SKM-1 treated with dmso at 0.1 percent for 144 hours (cell line): ENCODE data around the gene NXN.
"Not testable (repeated sequence)": the region's sequence is repeated elsewhere in the genome, so short reads cannot be mapped to it uniquely, and the experiment has no call there.

Source experiments
- DNase-seq: peaks from one replicate; lab custom pipeline; 2025; ENCODE audit not compliant: unreplicated experiment; lab: John Stamatoyannopoulos, UW

The NXN gene

DNA sequence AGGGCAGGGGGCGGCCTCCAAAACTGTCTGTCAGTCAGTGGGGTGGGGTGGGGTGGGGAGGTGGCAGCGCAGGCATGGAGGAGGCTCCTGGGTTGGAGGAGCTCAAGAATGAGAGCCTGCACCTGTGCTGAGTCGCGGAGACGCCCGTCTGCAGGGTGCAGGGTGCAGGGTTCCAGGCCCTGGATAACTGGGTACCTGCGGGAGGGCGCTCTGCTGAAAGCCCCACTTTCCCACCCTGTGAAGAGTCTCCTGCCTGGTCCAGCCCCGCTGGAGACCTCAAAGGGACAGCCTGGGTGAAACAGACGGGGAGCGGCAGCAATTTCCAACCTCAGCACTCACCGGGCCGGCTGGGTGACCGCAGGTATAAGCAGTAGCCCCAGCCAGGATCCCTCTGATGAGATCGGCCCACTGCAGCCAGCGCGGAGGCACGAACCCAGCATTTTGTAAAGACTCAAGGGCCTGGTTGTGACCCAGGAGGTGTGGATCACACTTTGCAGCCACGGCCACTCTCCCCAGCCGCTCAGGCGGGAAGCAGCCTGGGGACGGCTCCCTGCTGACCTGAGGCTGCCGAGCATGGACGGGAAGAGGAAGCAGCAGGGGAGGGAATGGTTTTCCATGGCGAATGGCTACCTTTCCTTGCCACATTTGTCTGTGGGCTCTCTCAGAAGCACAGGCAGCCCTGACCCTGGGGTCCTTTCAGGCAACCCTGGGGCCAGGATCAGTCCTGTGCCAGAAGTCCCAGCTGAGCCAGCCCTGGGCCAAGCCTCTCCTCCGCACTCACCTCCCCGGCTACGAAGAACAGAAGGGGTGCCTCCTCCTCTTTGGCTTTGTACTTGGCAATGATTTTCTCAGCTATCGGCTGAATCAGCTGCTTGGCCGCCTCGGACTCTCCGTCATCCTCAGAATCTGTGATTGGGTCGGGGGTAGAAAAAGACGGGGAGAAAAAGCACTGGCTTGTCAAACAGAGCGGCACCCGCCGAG lies 176.4 kb downstream of the NXN start:
- DNase-seq: no peak

DNA sequence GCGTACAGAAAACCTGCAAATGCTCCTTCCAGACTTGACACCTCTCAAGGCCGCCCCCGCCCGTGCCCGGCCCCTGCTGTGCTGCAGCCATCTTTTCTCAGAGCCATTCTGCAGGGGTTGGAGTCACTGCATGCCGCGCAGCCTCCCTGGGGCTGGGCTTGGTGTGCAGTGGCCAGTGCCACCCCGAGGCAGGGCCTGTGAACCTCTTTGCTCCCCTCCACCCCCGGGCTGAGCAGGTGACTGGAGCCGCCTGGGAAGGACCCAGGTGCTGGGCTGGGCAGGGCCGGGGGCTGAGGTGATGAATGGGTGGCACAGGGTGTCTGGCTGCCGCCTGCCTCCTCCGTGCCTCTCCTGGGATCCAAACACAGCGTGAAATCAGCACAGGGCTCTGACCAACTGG lies 177.1 kb downstream of the NXN start:
- DNase-seq: no peak

DNA sequence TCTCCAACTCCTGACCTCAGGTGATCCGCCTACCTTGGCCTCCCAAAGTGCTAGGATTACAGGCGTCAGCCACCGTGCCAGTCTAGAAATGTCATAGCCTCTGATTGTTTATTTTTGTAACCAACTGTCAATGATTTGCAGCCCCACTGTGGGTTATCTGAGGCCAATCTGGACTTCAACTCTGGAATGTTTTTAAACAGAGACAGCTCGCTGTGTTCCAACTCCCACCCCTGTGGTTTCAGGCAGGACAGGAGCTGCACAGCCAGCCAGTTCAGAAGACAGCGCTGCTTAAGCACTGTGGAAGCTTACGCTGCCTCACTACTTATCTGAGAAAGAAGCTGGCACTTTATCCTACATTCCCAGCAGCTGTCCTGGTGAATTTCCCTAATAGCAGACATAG lies 177.9 kb downstream of the NXN start:
- no peak for DNase-seq

DNA sequence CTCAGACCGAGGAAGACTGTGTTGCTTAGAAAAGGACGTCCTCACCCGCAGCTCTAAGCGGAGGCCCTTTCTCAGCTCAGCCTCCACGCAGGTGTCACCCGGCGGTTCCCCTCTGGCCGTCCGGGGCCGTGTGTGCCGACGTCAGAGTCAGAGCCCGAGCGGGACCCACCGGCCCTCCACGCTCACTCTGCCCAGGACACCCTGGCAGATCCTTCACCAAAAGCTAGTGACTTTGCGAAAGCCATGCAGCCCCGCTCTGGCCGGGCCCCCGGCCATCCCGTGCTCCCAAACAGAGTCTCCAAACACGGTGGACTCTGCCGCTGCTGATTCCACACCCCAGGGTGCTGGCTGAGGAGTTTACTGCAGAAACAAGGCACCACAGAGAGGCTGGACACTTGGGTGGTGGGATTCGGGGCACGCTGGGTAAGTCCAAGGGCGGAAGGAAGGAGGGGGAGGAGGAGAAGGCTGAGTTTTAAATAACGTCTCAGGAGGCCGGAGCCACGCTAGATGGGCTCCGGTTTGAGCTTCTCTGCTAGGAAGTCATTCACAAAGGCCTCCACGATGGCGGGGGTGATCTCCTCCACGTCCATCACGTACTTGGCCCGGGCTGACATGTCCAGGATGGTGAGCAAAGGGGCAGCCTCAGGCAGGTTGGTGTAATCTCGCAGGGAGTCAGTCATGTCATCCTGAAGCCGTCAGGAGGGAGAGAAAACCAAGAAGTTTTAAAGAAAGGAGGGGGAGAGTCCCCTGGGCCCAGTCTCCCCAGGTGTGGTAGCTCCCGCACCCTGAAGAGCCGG lies 178.9 kb downstream of the NXN start:
- DNase-seq: no peak

DNA sequence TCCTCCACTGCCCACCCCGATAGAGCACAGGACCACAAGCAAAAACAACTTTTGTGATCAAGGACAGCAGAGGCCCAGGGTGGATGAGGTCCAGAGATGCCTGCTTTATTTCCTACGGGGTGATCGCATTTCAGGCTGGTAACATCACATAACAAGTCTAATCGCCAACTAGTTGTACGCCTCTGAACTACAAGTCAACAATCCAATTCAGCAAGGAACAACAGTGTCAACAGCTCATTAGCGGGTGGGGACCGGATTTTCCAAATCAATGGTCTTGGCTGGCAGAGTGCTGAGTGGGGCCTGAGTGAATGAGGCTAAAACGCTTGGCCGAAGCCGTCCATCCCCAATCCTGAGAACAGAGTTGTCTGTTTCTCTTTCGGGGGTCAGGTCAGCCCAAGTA lies 180.3 kb downstream of the NXN start:
- no peak for DNase-seq

DNA sequence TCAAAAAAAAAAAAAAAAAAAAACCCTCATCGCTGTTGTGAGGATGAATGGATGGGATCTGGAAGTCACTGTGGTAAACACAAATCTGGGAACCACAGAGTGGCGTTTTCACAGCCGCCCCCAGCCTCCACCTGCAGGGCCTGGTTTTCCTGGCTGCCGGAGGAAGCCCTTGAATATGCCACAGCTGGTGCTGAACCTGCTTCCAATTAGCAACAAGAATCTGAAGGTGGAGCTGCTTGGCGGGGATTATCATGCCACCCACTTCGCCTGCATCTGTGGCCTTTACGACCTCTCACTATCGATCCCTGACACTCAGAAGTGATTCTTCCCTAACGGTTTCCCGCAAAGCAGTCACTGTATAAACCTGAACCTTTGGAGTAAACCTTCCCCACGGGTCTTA lies 181.3 kb downstream of the NXN start:
- DNase-seq: no peak

DNA sequence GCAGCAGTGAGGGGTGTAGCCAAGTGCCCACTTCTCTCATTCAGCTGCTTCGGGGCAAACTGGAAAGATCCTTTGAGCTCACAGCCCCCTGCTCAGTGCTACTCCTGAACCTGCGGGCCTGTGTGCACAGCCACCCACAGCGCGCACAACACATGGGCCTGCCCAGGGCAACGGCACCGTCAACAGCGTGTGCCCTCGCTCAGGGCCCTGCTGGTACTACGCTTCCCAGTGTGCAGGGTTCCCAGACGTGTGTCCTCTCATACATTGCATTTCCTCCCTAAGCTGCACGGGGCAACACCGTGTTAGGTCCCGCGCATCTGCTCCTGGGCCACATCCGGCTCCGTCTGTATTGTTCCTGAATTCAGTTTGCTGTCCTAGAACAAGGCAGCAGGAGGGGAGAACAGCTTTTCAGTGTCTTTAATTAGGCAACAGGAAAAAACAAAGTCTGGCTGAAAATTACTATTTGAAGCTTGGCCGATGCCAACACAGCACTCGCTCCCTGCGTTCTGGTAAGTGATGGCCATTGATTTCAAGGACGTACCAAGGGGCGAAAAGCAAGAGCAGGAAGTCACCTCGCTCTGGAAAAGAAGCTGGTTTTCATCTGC lies 182.2 kb downstream of the NXN start:
- DNase-seq: no peak

DNA sequence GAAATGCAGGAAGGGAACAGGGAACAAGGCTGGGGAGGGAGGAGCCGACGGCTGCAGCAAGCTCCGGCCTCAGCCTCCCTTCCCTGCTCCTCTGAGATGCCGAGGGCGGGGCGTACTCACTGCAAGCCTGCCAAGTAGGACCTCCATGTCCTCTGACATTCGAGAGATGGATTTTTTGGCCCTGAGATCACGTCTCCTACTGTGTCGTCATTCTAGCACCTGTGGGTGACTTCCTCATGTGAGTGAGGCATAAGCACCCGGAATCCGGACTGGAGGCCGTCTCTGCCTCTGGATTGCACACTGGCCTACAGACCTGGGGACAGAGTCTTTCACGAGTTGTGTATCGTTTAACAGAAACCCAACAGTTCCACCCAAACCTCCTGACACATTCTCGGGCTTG lies 183.0 kb downstream of the NXN start:
- no peak for DNase-seq

DNA sequence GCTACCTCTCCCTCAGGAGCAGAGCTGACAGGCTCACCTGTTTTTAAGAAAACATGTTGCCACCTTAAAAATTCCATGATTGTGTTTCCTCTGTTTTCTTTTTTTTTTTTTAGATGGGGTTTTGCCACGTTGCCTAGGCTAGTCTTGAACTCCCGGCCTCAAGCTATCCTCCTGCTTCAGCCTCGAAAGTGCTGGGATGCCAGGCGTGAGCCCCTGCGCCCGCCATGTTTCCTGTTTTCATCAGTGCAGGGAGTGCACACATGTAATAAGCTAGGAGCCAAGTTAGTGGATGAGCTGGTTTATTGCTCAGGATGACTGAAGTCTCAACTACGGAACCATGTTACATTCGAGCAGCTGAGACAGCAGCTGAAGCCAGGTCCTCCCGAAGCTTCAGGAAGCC lies 183.9 kb downstream of the NXN start:
- DNase-seq: no peak

DNA sequence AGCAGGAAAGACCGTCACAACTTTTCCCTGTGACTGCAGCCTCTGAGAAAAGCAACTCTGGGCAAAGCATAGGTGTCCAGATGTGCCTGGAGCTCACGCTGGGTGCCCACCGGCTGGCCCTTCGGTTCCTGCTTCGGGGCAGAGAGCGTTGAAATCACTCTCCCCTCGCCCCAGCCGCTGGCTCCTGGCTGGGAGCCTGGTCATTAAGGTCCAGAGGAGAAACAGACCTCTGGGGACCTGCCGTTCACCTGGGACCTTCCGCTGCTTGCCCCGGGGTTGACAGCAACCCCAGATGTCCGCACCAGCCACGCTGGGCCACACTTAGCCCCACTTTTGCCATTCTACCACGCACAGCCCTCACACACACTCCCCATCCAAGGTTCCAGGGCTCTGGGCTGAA lies 184.3 kb downstream of the NXN start:
- no peak for DNase-seq

DNA sequence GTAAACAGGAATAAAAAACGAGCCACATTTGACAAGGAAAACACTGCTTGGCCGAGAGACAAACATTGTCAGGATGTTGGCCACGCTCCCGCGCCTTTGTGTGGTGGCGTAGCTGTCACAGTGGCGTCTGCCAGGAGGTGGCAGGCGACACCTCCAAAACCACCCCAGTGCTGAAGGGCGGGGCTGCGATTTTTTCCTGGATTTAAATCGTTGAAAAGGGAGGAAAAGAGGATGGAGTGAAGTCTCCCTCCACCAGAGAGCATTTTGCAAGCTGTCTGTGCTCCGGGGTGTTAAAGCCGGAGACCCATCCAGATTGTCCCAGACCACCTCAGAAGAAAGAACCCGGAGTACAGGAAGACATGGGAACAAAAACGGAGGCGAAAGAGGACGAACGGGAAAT lies 184.7 kb downstream of the NXN start:
- DNase-seq: no peak

DNA sequence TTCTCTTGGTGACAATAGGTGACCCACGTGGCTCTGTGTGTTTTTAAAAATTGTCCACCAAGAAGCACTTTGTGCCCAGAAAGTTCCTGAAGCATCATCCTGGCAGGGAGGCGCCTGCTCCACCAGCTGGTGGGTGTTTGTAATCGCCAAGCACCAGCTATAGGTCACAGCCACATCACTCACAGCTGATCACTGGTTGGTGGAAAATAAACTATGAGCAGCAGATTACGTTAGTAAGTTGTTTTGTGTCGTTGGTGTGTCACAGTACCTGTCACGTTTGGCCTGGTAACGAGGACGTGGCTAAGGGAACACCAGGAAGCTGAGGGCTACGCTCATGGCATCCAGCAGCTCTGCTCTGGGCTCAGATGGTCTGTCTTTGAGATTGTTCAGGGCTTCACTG lies 187.3 kb downstream of the NXN start:
- DNase-seq: no peak

DNA sequence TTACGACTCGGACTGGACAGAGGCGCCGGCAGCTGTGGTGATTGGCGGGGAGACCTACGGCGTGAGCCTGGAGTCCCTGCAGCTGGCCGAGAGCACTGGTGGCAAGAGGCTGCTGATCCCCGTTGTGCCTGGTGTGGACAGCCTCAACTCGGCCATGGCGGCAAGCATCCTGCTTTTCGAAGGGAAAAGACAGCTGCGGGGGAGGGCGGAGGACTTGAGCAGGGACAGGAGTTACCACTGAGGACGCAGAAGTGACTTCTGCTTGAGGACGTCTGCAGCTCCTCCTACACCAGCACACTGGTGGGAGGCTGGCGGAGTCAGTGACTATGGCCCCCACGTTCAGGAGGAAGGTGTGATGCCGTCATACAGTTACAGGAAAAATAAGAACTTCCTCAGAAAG lies 187.7 kb downstream of the NXN start:
- DNase-seq: no peak

DNA sequence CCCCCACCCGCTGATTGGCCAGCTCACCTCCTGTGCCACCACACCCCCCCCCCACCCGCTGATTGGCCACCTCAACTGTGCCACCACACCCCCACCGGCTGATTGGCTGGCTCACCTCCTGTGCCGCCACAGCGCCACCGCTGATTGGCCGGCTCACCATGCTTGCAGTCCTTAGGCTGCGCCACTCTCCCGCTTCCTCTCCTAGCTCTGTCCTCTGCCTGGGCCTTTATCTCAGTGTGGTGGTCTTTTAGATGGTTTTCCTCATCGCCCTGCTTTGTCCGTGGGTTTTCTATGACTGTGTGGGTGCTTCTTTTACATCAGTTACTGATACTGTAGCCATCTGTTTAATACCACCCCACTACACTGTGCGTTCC lies 188.7 kb downstream of the NXN start:
- not testable (repeated sequence) for DNase-seq

DNA sequence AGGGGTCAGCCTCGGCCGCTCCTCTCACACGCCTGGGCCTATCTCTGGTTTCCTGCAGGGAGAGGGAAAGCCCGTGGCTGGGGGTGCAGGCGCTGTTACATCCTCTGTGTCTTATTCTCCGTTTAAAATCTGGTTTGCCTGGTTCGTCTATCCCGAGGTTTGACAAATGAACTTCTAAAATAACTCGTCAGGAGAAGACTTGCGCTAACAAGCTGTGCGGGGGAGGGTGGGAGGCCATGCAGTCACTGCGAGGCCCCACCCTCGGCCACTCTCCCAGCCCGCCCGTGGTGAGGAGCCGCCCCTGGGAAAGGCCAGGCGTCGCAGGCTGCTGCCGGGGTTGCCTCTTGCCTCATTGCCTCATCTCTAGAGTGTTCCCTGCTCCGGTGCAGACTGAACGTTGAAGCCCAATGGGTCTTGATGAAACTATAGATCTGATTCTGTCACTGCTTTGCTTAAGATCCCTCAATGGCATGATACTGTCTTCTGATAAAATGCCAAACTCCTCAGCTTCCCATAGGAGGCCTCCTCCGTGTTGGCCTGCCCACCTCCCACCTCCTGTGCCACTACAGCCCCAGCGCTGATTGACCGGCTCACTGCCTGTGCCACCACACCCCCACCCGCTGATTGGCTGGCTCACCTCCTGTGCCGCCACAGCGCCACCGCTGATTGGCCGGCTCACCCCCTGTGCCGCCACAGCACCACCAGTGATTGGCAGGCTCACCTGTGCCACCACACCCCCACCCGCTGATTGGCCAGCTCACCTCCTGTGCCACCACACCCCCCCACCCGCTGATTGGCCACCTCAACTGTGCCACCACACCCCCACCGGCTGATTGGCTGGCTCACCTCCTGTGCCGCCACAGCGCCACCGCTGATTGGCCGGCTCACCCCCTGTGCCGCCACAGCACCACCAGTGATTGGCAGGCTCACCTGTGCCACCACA lies 189.4 kb downstream of the NXN start:
- DNase-seq: not testable (repeated sequence)

DNA sequence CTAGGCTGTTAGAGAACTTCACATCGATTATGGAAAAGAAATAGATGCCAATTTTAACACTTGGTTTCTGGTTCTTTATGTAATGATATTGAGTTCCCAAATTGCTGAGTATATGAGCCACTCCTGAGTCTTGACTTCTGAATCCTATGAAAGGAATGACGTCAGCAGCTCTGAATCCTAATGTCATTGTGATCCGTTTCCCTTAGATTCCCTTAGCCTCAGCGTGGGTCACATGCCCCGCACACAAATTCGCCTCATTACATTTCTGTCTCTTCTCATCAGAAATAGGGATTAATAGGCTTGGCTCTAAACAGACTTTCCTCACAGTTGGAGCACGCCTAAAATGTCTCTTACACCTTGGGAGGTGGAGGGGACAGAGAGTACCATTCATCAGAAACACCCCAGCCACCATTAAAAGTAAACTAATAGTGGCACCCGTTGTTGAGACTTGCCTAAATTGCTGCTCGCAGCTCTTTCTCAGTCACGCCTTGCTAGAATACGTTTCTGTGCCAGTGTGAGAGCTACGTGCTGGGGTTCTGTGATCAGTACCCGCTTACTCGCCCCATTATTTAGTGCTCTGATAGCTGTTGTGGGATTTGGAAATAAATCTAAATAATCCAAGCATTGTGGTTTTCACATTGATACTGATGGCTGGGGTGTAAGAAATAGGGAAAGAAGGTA lies 190.3 kb downstream of the NXN start:
- no peak for DNase-seq

DNA sequence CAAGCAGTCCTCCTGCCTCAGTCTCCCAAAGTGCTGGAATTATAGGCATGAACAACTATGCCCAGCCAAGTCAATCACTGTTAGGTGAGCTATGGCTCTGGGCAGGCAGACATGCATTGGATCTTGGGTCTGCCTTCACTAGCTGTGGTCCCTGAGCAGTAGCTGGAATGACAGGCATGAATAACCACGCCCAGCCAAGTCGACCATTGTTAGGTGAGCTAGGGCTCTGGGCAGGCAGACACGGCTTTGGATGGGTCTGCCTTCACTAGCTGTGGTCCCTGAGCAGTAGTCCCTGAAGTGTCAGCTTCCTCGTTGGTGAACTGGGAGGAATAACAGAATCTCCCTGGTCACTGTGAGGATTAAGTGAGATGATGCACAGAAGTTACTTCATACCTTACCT lies 191.0 kb downstream of the NXN start:
- no peak for DNase-seq

DNA sequence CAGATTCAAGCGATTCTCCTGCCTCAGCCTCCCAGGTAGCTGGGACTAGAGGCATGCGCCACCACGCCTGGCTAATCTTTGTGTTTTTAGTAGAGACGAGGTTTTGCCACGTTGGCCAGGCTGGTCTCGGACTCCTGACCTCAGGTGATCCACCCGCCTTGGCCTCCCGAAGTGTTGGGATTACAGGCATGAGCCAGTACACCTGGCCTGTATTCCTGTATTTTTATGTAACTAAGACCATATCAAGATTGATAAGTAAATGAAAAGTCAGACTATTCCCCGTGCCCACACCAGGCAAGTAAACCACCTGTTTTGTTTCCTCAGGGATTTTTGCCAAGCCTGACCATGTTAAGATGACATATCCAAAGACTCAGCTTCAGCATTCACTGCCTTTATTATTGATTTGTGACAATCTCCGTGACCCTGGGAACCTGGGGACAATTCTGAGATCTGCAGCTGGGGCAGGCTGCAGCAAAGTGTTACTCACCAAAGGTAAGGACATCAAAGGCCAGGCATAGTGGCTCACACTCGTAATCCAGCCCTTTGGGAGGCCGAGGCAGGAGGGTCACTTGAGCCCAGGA lies 191.8 kb downstream of the NXN start:
- DNase-seq: no peak

DNA sequence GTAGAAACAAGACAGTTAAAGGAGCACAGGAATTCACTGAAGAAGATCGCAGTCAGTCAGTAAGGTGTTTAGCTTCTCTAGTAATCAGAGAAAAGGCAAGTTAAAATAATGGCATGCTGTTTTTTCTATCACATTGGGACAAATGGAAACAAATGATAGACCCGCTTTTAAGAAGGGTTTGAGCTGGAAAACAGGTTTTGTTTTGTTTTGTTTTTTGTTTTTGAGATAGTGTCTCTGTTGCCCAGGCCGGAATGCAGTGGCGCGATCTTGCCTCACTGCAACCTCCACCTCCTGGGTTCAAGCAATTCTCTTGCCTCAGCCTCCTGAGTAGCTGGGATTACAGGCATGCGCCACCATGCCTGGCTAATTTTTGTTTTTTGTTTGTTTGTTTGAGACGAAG lies 193.7 kb downstream of the NXN start:
- DNase-seq: not testable (repeated sequence)

DNA sequence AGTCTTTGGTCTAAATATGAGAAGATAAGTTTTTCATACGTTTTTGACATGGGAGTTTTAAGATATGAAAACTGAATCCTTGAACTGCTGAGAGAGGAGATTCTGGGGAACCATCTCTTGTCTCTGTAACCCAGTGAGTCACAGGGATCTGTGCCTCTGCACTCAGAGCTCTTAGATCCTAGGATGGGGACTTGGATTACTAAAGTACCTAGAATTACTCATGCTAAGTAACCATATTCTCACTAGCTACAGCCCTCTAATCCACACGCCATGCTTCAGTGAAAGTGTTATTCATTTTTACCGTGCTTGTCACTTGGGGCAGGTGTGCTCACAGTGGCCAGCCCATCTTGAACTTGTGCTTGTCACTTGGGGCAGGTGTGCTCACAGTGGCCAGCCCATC lies 195.4 kb downstream of the NXN start:
- DNase-seq: no peak
